HG02678 (cell line): ENCODE measurements around the gene EOLA1.
"Not testable (repeated sequence)": the region's sequence is repeated elsewhere in the genome, so short reads cannot be mapped to it uniquely, and the experiment has no call there.

Experiments used
- ATAC-seq: cut with Tn5 transposase; IDR thresholded peaks from one replicate; pipeline ENCODE4 v1.9.1; 2021; ENCODE audit warnings: mild to moderate bottlenecking, moderate library complexity; ENCODE audit not compliant: unreplicated experiment

The EOLA1 gene

DNA sequence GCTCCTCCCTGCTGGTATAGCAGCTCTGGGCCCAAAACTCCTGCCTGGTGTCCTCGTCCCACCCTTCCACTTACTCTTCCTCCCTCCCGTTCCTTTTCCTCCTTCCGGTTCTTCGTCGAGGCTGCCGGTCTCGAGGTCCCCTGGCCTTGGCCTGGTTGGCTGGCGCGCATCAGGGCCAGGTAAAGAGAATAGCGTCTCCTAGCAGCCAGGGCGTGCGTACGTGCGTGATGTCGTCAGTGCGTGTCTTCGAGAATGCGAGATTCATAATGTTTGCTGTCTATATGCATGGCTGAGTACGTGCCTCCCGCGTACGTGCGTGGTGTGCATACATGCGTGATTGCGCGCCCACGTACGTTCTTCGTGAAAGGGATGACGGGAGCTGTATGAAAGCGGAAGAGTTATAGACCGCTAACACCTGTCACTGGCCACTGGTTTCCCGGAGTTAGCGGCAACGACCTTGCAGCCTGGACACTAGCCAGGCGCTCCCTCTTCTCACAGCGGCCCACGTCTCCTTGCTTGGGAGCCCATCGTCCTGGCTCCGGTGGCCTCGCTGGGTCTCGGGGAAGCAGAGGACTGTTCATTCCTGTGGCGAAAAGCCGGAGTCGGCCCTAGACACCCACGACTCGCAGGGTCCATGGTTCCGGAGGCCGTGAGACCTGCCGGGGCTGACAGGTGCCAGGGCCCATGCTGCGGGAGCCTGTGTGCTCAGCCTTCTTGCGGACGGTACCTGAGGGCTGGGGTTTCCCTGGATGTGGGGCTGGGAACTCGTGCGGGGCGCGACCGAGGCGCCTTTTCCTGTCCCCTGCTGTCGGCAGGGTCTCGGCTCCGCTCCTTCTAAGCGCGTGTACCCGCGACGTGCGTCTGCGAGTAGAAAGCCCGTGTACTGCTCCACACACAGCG, at the start of gene EOLA1:
TSS of gene EOLA1 (plus strand) at position 392 of the 900 bp plus-strand sequence. CDS start 4,619 bp downstream, outside the sequence.
- ATAC-seq = peak; percentile 74

- no peak for ATAC-seq
Observed at GRCh38 chrX:149491812-149492211, 49.0 kb upstream of the EOLA1 start.

GRCh38 chrX:149493567-149494562, 46.9 kb upstream of the EOLA1 start:
- no peak for ATAC-seq

GRCh38 chrX:149494844-149495565, 45.8 kb upstream of the EOLA1 start:
- ATAC-seq = no peak

DNA sequence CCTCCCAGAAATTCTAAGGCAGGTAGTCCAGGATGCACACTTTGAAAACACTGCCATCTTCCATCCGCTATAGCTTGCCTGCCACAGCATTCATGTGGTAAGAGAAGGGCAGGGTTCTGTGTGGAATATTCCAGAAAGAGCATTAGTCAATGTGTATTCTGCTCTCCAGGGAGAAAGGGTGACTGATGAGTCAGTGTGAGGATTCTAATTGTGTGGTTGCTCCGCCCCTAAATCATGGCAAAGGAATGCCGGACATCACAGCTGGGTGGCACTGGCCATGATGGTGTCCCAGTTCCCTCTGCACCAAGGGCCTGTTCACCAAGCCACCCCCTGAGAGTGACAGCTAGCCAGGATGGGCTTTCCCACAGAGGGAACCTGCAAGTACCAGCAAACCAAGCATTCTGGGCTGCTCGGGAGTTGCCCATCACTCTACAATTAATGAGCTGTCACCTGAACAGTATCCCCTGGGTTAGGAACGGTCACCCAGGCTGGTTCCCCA, 45.2 kb upstream of the EOLA1 start:
- no peak for ATAC-seq

DNA sequence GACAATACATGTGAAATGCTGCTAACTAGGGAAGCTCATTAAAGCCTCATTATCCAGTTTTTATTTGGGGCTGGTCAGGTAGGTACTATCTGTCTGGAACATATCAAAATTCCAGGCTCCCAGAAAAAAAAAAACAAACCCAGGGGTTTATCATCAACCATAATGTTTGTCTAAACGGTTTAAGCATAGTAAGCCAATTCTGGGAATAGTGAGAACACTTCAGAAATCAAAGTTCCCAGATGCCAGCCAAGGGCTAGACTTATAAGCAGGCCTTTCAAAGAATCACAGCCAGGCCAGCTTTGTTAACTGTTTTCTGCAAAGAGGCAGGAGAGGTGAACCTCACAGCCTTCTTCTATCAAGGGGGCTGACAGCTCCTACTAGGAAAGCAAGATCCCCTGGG, 43.8 kb upstream of the EOLA1 start:
- no peak for ATAC-seq

DNA sequence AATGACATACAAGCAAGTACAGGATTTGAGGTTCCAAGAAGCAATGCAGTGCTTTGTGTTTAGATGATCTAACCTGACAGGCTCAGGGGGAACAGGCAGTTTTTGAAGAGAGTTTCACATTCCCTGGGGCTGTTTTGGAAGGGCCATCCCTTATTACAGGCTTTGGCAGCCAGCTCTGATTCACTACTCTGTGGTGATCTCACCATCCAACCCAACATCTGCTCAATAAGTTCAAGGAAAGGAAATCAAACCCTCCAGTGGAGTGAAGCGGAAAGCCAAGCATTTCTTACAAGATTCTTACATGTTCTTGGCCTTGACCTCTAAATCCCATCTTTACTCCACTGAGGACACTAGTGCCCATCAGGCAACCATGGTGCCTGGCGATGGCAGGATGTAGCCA, 43.2 kb upstream of the EOLA1 start:
- ATAC-seq = no peak

DNA sequence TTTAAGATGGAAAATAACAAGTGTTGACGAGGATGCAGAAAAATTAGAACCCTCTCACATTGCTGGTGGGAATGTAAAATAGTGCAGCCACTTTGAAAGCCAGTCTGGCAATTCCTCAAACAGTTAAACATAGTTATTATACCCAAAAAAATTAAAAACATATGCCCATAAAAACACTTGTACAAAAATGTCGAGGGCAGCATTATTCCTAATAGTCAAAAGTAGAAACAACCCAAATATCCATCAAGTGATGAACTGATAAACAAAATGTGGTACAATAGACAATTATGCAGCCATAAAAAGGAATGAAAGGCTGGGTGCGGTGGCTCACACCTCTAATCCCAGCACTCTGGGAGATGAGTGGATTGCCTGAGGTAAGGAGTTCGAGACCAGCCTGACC, 42.0 kb upstream of the EOLA1 start:
- no peak for ATAC-seq

- no peak for ATAC-seq
Observed at GRCh38 chrX:149499766-149500165, 41.0 kb upstream of the EOLA1 start.

- ATAC-seq = not testable (repeated sequence)
Observed at GRCh38 chrX:149502923-149503322, 37.9 kb upstream of the EOLA1 start.

- ATAC-seq = peak; percentile 54
Observed at GRCh38 chrX:149503446-149503845, 37.4 kb upstream of the EOLA1 start.

DNA sequence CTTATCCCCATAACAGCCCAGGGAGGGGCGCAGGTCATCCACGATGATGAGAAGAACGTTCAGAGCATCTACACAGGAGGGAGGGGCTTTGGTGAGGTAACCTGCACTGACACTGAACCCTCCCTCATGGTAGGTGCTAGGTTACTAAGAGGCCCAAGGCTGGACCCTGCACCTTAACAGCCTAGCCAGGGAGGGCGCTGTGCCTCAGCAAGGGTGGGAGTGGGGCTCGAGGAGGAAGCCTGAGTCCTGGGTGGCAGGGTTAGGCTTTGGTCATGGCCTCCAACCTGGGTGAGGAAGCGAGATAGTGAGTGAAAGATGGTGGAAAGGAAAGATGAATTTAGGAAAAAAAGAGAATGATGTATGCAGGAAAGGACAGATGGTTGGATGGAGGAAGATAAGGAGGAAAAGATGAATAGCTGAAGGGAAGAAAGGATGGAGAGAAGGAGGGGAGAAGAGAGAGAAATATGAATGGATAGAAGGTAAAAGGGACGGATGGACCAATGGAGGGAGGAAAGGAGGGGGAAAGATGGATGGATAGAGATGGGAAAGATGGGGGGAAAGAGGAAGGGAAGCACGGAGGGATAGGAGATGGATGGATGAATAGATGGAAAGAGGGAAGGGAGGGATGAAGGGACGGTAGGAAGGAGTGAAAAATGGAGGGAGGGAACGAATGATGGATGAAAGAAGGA, 36.4 kb upstream of the EOLA1 start:
- peak; percentile 37 for ATAC-seq

DNA sequence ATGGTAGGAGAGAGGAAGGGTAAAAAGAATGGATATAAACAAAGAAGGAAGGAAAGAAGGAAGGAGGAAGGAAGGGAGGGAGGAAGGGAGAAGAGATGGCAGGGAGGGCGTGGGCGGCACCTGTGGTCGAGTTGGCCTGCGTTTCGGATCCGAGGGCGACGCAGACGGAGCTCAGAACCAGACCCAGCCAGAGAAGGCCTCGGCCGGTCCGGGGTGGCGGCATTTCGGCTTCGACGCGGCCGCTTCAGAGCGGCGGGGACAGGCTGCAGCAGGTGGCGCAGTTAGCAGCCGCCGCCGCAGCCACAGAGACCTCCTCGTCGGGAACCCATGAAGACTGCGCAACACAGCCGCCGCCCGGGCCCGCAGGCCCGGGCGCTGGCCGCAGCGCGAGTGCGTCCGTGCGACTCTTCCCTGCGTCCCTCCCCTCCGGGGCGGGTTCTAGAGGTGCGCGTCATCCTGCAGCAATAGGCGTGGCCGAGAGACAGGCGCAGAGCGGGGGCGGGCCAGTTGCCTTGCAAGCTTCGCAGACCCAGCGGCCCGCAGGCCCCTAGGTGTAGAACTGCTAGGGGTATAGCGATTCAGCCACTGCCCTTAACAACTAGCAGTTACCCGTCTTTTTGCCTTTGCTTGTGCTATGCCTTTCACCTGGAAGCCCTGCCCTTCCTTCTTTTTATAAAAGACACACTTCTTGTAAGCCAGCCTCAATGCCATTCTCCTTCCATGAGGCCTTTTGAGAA, 35.7 kb upstream of the EOLA1 start, which contains the start of gene IDS:
TSS of gene IDS (minus strand) at position 392 of the 737 bp plus-strand sequence. CDS start at position 223, 169 bp downstream.
- ATAC-seq = peak; percentile 79

GRCh38 chrX:149505671-149506070, 35.1 kb upstream of the EOLA1 start:
- no peak for ATAC-seq

- ATAC-seq = no peak
Observed at GRCh38 chrX:149506349-149506748, 34.5 kb upstream of the EOLA1 start.

- ATAC-seq = no peak
Observed at GRCh38 chrX:149508467-149508866, 32.3 kb upstream of the EOLA1 start.

- no peak for ATAC-seq
Observed at GRCh38 chrX:149510386-149510785, 30.4 kb upstream of the EOLA1 start.

GRCh38 chrX:149511081-149511480, 29.7 kb upstream of the EOLA1 start:
- ATAC-seq = no peak

- ATAC-seq = peak; percentile 79
Observed at GRCh38 chrX:149512225-149512885, 28.5 kb upstream of the EOLA1 start.
